Stimulated activated CD4-positive, alpha-beta T cell treated with anti-CD3 and anti-CD28 coated beads, TNF-alpha, amount 100 ng/mL, for 24 hours (primary cell): Measurements from ENCODE around the gene LHFPL3.

Source experiments
- DNase-seq, 3 experiments: peaks; one replicate each; pipeline ENCODE4 v3.0.0-alpha.2; 2020; ENCODE audit warnings: low read depth in 3 of 3

LHFPL3 gene

GRCh38 chr7:104371216-104371979, 43.0 kb downstream of the LHFPL3 start:
- no peak for DNase-seq

- no peak for DNase-seq
Measured at GRCh38 chr7:104371980-104372357, 43.6 kb downstream of the LHFPL3 start.

GRCh38 chr7:104382616-104383015, 54.2 kb downstream of the LHFPL3 start:
- no peak for DNase-seq

GRCh38 chr7:104386943-104387342, 58.5 kb downstream of the LHFPL3 start:
- DNase-seq: no peak

- no peak for DNase-seq
Measured at GRCh38 chr7:104388222-104388621, 59.8 kb downstream of the LHFPL3 start.

- no peak for DNase-seq
Measured at GRCh38 chr7:104395162-104395561, 66.8 kb downstream of the LHFPL3 start.

GRCh38 chr7:104397442-104397841, 69.0 kb downstream of the LHFPL3 start:
- DNase-seq: no peak

GRCh38 chr7:104408371-104408770, 80.0 kb downstream of the LHFPL3 start:
- no peak for DNase-seq

GRCh38 chr7:104410742-104411141, 82.3 kb downstream of the LHFPL3 start:
- no peak for DNase-seq

GRCh38 chr7:104412911-104413310, 84.5 kb downstream of the LHFPL3 start:
- DNase-seq: no peak

- no peak for DNase-seq
Measured at GRCh38 chr7:104414216-104414615, 85.8 kb downstream of the LHFPL3 start.

- no peak for DNase-seq
Measured at GRCh38 chr7:104415700-104416099, 87.3 kb downstream of the LHFPL3 start.

GRCh38 chr7:104416866-104417393, 88.5 kb downstream of the LHFPL3 start:
- no peak for DNase-seq

GRCh38 chr7:104431930-104432329, 103.5 kb downstream of the LHFPL3 start:
- DNase-seq: no peak

- DNase-seq: no peak
Measured at GRCh38 chr7:104434129-104434528, 105.7 kb downstream of the LHFPL3 start.

GRCh38 chr7:104442481-104442880, 114.1 kb downstream of the LHFPL3 start:
- DNase-seq: no peak

- DNase-seq: no peak
Measured at GRCh38 chr7:104444017-104444416, 115.6 kb downstream of the LHFPL3 start.

GRCh38 chr7:104445393-104445792, 117.0 kb downstream of the LHFPL3 start:
- DNase-seq: no peak

GRCh38 chr7:104450861-104451260, 122.5 kb downstream of the LHFPL3 start:
- no peak for DNase-seq

GRCh38 chr7:104453190-104453589, 124.8 kb downstream of the LHFPL3 start:
- DNase-seq: no peak

GRCh38 chr7:104458875-104459274, 130.5 kb downstream of the LHFPL3 start:
- no peak for DNase-seq

GRCh38 chr7:104469166-104469820, 140.9 kb downstream of the LHFPL3 start:
- no peak for DNase-seq

- DNase-seq: no peak
Measured at GRCh38 chr7:104480529-104480928, 152.1 kb downstream of the LHFPL3 start.
